ENCODE results near the gene ZBTB17.

DNA sequence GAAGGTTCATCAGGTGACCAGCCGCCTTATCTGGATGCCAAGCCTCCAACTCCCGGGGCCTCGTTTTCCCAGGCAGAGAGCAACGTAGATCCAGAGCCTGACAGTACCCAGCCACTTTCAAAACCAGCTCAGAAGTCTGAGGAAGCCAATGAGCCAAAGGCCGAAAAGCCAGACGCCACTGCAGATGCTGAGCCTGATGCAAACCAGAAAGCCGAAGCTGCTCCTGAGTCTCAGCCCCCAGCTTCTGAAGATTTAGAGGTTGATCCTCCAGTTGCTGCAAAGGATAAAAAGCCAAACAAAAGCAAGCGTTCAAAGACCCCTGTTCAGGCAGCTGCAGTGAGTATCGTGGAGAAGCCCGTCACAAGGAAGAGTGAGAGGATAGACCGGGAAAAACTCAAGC lies 44.5 kb downstream of the ZBTB17 start:
- TF ChIP-seq, protein P1, sequence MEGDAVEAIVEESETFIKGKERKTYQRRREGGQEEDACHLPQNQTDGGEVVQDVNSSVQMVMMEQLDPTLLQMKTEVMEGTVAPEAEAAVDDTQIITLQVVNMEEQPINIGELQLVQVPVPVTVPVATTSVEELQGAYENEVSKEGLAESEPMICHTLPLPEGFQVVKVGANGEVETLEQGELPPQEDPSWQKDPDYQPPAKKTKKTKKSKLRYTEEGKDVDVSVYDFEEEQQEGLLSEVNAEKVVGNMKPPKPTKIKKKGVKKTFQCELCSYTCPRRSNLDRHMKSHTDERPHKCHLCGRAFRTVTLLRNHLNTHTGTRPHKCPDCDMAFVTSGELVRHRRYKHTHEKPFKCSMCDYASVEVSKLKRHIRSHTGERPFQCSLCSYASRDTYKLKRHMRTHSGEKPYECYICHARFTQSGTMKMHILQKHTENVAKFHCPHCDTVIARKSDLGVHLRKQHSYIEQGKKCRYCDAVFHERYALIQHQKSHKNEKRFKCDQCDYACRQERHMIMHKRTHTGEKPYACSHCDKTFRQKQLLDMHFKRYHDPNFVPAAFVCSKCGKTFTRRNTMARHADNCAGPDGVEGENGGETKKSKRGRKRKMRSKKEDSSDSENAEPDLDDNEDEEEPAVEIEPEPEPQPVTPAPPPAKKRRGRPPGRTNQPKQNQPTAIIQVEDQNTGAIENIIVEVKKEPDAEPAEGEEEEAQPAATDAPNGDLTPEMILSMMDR (IDR thresholded peaks at IDR 0.05; ENCODE audit: insufficient read depth, low read length), result no peak
- TF ChIP-seq, protein P2, sequence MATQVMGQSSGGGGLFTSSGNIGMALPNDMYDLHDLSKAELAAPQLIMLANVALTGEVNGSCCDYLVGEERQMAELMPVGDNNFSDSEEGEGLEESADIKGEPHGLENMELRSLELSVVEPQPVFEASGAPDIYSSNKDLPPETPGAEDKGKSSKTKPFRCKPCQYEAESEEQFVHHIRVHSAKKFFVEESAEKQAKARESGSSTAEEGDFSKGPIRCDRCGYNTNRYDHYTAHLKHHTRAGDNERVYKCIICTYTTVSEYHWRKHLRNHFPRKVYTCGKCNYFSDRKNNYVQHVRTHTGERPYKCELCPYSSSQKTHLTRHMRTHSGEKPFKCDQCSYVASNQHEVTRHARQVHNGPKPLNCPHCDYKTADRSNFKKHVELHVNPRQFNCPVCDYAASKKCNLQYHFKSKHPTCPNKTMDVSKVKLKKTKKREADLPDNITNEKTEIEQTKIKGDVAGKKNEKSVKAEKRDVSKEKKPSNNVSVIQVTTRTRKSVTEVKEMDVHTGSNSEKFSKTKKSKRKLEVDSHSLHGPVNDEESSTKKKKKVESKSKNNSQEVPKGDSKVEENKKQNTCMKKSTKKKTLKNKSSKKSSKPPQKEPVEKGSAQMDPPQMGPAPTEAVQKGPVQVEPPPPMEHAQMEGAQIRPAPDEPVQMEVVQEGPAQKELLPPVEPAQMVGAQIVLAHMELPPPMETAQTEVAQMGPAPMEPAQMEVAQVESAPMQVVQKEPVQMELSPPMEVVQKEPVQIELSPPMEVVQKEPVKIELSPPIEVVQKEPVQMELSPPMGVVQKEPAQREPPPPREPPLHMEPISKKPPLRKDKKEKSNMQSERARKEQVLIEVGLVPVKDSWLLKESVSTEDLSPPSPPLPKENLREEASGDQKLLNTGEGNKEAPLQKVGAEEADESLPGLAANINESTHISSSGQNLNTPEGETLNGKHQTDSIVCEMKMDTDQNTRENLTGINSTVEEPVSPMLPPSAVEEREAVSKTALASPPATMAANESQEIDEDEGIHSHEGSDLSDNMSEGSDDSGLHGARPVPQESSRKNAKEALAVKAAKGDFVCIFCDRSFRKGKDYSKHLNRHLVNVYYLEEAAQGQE (IDR thresholded peaks at IDR 0.05; ENCODE audit: insufficient replicate concordance, low read depth), result no peak
- TF ChIP-seq POLR2AphosphoS5 (IDR thresholded peaks at IDR 0.05; ENCODE audit: low read depth) (no peak), GABPA (IDR thresholded peaks at IDR 0.05; ENCODE audit: low read depth) (no peak)
